DOHH2 (cell line): ENCODE results near the gene ZFYVE27.

ENCODE experiments used
- H3F3A ChIP-seq: fragments of 200-600 bp; sonication (generic), shearing (Covaris generic); 2 replicates; pipeline ENCODE4 v1.6.0; 2016; ENCODE audit warnings: antibody characterized with exemption, mild to moderate bottlenecking; ENCODE audit not compliant: control insufficient read depth, insufficient read depth
- H3K27ac ChIP-seq: fragments of 200-600 bp; sonication (generic); 2 replicates; pipeline ENCODE4 v1.5.1; 2014; ENCODE audit warnings: low read depth, mild to moderate bottlenecking, low read length, moderate library complexity
- H3K27me3 ChIP-seq: fragments of 200-600 bp; sonication (generic); 2 replicates; pipeline ENCODE4 v1.6.1; 2014; ENCODE audit warnings: mild to moderate bottlenecking, low read length, mixed read lengths; ENCODE audit not compliant: control insufficient read depth
- H3K36me3 ChIP-seq: fragments of 200-600 bp; sonication (generic); 2 replicates; pipeline ENCODE4 v1.6.1; 2014; ENCODE audit warnings: mild to moderate bottlenecking, low read length, moderate library complexity, mixed read lengths; ENCODE audit not compliant: control insufficient read depth
- H3K4me1 ChIP-seq: fragments of 200-600 bp; sonication (generic); 2 replicates; pipeline ENCODE4 v1.6.1; 2014; ENCODE audit warnings: mild to moderate bottlenecking, low read length, mixed read lengths; ENCODE audit not compliant: control insufficient read depth
- H3K4me2 ChIP-seq: fragments of 200-600 bp; sonication (generic); 2 replicates; pipeline ENCODE4 v1.6.0; 2014; ENCODE audit warnings: mild to moderate bottlenecking, low read length, moderate library complexity
- H3K4me3 ChIP-seq: fragments of 200-600 bp; sonication (generic); 2 replicates; pipeline ENCODE4 v1.5.1; 2014; ENCODE audit warnings: mild to moderate bottlenecking, low read length, mixed read lengths
- H3K79me2 ChIP-seq: fragments of 200-600 bp; sonication (generic); 2 replicates; pipeline ENCODE4 v1.6.1; 2014; ENCODE audit warnings: mild to moderate bottlenecking, low read length, mixed read lengths; ENCODE audit not compliant: control insufficient read depth
- H3K9me2 ChIP-seq: fragments of 200-600 bp; sonication (generic); replicated peaks from 2 replicates; pipeline ENCODE4 v1.6.1; 2014; ENCODE audit warnings: mild to moderate bottlenecking, low read length, mixed read lengths; ENCODE audit not compliant: control insufficient read depth
- H3K9me3 ChIP-seq: fragments of 200-600 bp; sonication (generic); 2 replicates; pipeline ENCODE4 v1.6.1; 2014; ENCODE audit warnings: antibody characterized with exemption, low read length, mixed read lengths; ENCODE audit not compliant: control insufficient read depth, insufficient read depth
- H4K20me1 ChIP-seq: fragments of 200-600 bp; sonication (generic); 2 replicates; pipeline ENCODE4 v1.6.0; 2014; ENCODE audit warnings: low read depth, mild to moderate bottlenecking, antibody characterized with exemption, low read length, moderate library complexity; ENCODE audit not compliant: control insufficient read depth, insufficient read depth
- CTCF ChIP-seq: fragments of 200-600 bp; sonication (generic); IDR thresholded peaks from one replicate; pipeline ENCODE4 v1.5.1; 2014; ENCODE audit warnings: antibody characterized with exemption, mild to moderate bottlenecking, low read depth, low read length; ENCODE audit not compliant: poor library complexity, severe bottlenecking
- EZH2phosphoT487 ChIP-seq: fragments of 200-600 bp; sonication (generic); IDR thresholded peaks from 2 replicates; pipeline ENCODE4 v1.6.1; 2017; ENCODE audit warnings: borderline replicate concordance, mild to moderate bottlenecking, antibody characterized with exemption, low read length, moderate library complexity, mixed read lengths

ZFYVE27 gene

DNA sequence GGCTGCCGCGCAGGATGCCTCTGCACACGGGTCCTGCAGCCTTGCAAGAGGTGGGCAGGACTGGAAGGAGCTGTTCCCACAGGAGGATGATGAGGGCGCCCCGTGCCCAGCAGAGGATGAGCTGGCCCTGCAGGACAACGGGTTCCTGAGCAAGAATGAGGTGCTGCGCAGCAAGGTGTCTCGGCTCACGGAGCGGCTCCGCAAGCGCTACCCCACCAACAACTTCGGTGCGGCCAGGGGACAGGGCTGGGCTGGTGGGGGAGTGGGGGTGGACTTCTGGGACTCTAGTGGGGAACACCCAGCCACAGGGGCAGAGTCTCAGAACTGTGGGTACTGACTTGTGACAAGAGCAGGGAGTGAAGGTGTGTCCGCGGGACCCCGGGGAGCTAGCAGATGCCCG lies 16.0 kb downstream of the ZFYVE27 start:
- Histone ChIP-seq H3K4me1 (no peaks in the 10 kb centered on the region), H3K27ac (no peak overlapping the region), H4K20me1 (no peaks in the 10 kb centered on the region), H3K27me3 (no peaks in the 10 kb centered on the region), H3K4me2 (no peak overlapping the region), H3K4me3 (no peak overlapping the region), H3K79me2 (no peaks in the 10 kb centered on the region), H3F3A (no peaks in the 10 kb centered on the region), H3K9me2 (no peaks in the 10 kb centered on the region), H3K9me3 (no peaks in the 10 kb centered on the region), H3K36me3 (peaks cover 97% of the 10 kb centered on the region)
- TF ChIP-seq EZH2phosphoT487 (no peak), CTCF (no peak)

- TF ChIP-seq CTCF (no peak), EZH2phosphoT487 (no peak)
- H4K20me1 ChIP-seq = no peaks in the 10 kb centered on the region
- H3K27ac ChIP-seq = no peak overlapping the region
- no peaks in the 10 kb centered on the region for H3F3A ChIP-seq
- H3K9me3 ChIP-seq = no peaks in the 10 kb centered on the region
- no peaks in the 10 kb centered on the region for H3K4me1 ChIP-seq
- no peaks in the 10 kb centered on the region for H3K9me2 ChIP-seq
- H3K4me3 ChIP-seq = no peak overlapping the region
- no peaks in the 10 kb centered on the region for H3K27me3 ChIP-seq
- peaks cover 87% of the 10 kb centered on the region for H3K36me3 ChIP-seq
- no peaks in the 10 kb centered on the region for H3K79me2 ChIP-seq
- H3K4me2 ChIP-seq = no peak overlapping the region
These were observed 17.8 kb downstream of the ZFYVE27 start for GRCh38 chr10:97754726-97755125.

DNA sequence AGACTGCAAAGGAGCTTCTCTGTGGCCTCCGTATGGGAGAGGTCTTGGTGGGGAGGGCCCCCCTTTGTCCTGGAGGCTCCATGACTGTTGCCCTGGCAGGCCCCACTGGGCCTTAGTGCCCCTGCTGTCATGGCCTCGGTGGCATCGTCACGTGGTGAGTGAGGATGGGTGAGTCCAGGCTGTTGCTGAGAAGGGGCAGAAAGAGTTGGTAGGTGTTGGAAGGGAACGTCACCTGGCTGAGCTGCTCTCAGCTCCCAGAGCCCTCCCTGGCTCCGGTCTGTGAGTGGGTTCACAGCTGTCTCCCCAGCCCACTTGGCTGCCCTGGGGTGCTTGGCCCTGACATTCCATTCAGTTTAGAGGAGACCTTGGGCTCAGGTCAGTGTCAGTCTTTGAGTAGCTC lies 18.8 kb downstream of the ZFYVE27 start:
- Histone ChIP-seq H3K9me3 (no peaks in the 10 kb centered on the region), H3K79me2 (no peaks in the 10 kb centered on the region), H3K4me3 (no peak overlapping the region), H4K20me1 (no peaks in the 10 kb centered on the region), H3K27me3 (no peaks in the 10 kb centered on the region), H3K36me3 (peaks cover 87% of the 10 kb centered on the region), H3K4me2 (no peak overlapping the region), H3F3A (no peaks in the 10 kb centered on the region), H3K9me2 (no peaks in the 10 kb centered on the region), H3K27ac (no peak overlapping the region), H3K4me1 (no peaks in the 10 kb centered on the region)
- TF ChIP-seq CTCF (no peak), EZH2phosphoT487 (no peak)

- peaks cover 84% of the 10 kb centered on the region for H3K36me3 ChIP-seq
- H3K9me2 ChIP-seq = no peaks in the 10 kb centered on the region
- no peak overlapping the region for H3K4me2 ChIP-seq
- H3F3A ChIP-seq = no peaks in the 10 kb centered on the region
- no peaks in the 10 kb centered on the region for H3K9me3 ChIP-seq
- H4K20me1 ChIP-seq = no peaks in the 10 kb centered on the region
- no peak overlapping the region for H3K27ac ChIP-seq
- H3K4me1 ChIP-seq = no peaks in the 10 kb centered on the region
- no peaks in the 10 kb centered on the region for H3K79me2 ChIP-seq
- TF ChIP-seq CTCF (no peak), EZH2phosphoT487 (no peak)
- no peaks in the 10 kb centered on the region for H3K27me3 ChIP-seq
- H3K4me3 ChIP-seq = no peak overlapping the region
These were observed 20.5 kb downstream of the ZFYVE27 start for GRCh38 chr10:97757471-97757870.
